VCaP (cell line): Measurements from ENCODE around the gene TXNL1.

Source experiments
- H3K27ac ChIP-seq: fragments of 450-650 bp; 2 replicates; pipeline ENCODE4 v1.5.1; 2017
- TF ChIP-seq, protein P1 (sequence below): fragments of 450-650 bp; conservative IDR thresholded peaks from 2 replicates; pipeline ENCODE4 v1.5.1; 2017; ENCODE audit warnings: mild to moderate bottlenecking, moderate library complexity

Gene TXNL1

DNA sequence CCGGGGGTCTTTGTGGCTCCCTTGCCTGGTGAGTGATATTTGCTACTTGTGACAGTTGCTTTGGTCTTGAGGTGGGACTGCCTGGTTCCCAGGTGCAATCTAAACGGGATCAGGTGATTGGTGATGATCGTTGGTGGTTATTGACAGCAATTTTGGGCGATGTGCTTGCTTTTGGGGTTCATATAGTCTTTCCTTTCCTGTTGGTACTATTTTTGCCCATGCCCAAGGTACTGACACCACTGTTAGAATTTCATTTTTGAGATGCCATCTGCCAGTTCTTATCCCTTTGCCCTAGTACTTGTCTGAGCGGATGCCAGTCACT is 13.3 kb upstream of the TXNL1 start:
- peak overlapping the region; percentile 77 for H3K27ac ChIP-seq
- TF ChIP-seq, protein P1, sequence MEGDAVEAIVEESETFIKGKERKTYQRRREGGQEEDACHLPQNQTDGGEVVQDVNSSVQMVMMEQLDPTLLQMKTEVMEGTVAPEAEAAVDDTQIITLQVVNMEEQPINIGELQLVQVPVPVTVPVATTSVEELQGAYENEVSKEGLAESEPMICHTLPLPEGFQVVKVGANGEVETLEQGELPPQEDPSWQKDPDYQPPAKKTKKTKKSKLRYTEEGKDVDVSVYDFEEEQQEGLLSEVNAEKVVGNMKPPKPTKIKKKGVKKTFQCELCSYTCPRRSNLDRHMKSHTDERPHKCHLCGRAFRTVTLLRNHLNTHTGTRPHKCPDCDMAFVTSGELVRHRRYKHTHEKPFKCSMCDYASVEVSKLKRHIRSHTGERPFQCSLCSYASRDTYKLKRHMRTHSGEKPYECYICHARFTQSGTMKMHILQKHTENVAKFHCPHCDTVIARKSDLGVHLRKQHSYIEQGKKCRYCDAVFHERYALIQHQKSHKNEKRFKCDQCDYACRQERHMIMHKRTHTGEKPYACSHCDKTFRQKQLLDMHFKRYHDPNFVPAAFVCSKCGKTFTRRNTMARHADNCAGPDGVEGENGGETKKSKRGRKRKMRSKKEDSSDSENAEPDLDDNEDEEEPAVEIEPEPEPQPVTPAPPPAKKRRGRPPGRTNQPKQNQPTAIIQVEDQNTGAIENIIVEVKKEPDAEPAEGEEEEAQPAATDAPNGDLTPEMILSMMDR, result no peak

GRCh38 chr18:56650944-56651770 is 12.8 kb upstream of the TXNL1 start, which contains the start of gene WDR7:
WDR7 (plus strand) TSS chr18:56651359; CDS start chr18:56672516, 21,157 bp downstream.
- peak within 1 kb of the TSS; percentile 77 for H3K27ac ChIP-seq
- TF ChIP-seq, protein P1, result no peak

DNA sequence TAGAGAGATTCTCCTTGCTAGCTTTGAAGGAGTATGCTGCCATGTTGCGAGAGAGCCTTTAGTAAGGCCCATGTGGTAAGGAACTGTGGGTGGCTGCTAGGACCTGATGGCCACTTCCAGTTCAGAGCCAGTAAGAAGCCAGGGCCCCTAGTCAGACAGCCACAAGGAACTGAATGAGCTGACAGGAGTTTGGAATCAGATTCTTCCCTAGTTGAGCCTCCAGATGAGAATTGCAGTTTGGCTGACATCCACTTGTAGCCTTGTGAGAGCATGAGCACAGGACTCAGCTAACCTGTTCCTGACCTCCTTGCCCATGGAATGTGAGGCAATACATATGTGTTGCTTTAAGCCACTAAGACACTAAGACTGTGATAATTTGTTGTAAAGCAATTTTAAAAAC is 11.6 kb upstream of the TXNL1 start:
- peak overlapping the region; percentile 77 for H3K27ac ChIP-seq
- TF ChIP-seq, protein P1, result no peak

GRCh38 chr18:56647951-56648893 is 9.8 kb upstream of the TXNL1 start:
- no peak overlapping the region; the same call in 1 of the 2 replicates for H3K27ac ChIP-seq

GRCh38 chr18:56647071-56647470 is 8.7 kb upstream of the TXNL1 start:
- TF ChIP-seq, protein P1, result no peak
- peak overlapping the region; percentile 66 for H3K27ac ChIP-seq

More at GRCh38 chr18:56647951-56648893, 9.8 kb upstream of the TXNL1 start:
- TF ChIP-seq, protein P1, result no peak

DNA sequence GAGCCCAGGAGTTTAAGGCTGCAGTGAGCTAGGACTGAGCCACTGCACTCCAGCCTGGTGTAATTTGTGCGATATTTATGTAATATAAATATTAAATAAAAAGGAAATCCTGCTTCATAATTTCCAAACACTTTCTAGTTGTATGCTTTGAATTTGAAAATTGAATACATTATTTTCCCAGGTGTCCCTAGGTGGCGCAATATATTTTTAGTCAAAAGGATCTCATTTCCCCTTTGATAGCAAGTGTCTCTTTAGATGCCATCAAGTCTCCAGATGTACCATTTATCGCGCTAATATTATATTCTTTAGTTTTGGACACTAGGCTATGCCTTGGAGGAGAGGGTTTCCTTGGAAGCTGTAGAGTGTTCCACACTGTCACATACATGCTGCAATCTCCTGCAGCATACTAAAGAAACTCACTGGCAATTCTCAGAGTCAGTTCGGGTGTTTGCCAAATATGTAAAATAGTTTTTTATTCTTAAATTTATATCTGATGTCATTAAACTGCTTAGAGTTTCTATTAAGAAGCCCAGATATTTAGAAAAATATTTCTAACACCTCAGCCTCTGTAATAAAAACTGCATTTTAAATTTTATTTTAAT is 7.1 kb upstream of the TXNL1 start:
- TF ChIP-seq, protein P1, result peak; percentile 81
- H3K27ac ChIP-seq, result peak overlapping the region; percentile 66

GRCh38 chr18:56643381-56643780 is 5.0 kb upstream of the TXNL1 start:
- H3K27ac ChIP-seq, result no peak overlapping the region
- TF ChIP-seq, protein P1, result no peak
